ENCODE data around the gene SLC25A45. TPM values are rescaled to one million over a fixed set of nuclear protein-coding genes. Genes with fewer than 3 reads are reported as not detected.

SLC25A45 gene
- total and polyA plus RNA-seq, 8 donors = 16.2 to 58.2 (median 34.7) TPM

GRCh38 chr11:65392186-65392829, 9.9 kb upstream of the SLC25A45 start:
- no peak for TF ChIP-seq CTCF (IDR thresholded peaks at IDR 0.05)

GRCh38 chr11:65390996-65391395, 8.6 kb upstream of the SLC25A45 start:
- Histone ChIP-seq H3K27me3 (no peaks in the 10 kb centered on the region), H3K36me3 (peaks cover 0 to 18% (median 5%) of the 10 kb centered on the region in 3 donors), H3K27ac (peak overlapping the region; percentile 42 to 70 (median 60)), H3K9me3 (no peaks in the 10 kb centered on the region), H3K4me1 (peaks cover 3 to 23% (median 15%) of the 10 kb centered on the region in 3 donors), H3K4me3 (no peak overlapping the region)
- 41 to 59% methylated on average over 9 of the region's 9 CpGs for WGBS, 2 donors
- ATAC-seq = no peak
- no peak for FAIRE-seq
- peak in 1 of 6 donors; percentile 54 for DNase-seq
- TF ChIP-seq CTCF (IDR thresholded peaks at IDR 0.05) = no peak
- intact Hi-C loops (cut with DNase I) = no loop called here

More at GRCh38 chr11:65392186-65392829, 9.9 kb upstream of the SLC25A45 start:
- Histone ChIP-seq H3K27me3 (no peaks in the 10 kb centered on the region), H3K9me3 (no peaks in the 10 kb centered on the region), H3K36me3 (peaks cover 0 to 24% (median 5%) of the 10 kb centered on the region in 3 donors), H3K27ac (no peak overlapping the region), H3K4me1 (peaks cover 0 to 17% (median 11%) of the 10 kb centered on the region in 3 donors), H3K4me3 (no peak overlapping the region)
- 79 to 85% methylated on average over 12 to 13 of the region's 13 CpGs for WGBS, 2 donors
- ATAC-seq (no peak), DNase-seq (peak in 2 of 6 donors; percentile 38 to 46), FAIRE-seq (no peak)
- intact Hi-C loops (cut with DNase I) = no loop called here

- ATAC-seq (no peak), DNase-seq (peak in 2 of 6 donors; percentile 47 to 77), FAIRE-seq (no peak)
- Histone ChIP-seq H3K36me3 (peaks cover 0 to 18% (median under 1%) of the 10 kb centered on the region in 3 donors), H3K27ac (peak overlapping the region; percentile 42 to 70 (median 60)), H3K4me1 (peaks cover 8 to 29% (median 22%) of the 10 kb centered on the region in 3 donors), H3K27me3 (no peaks in the 10 kb centered on the region), H3K4me3 (no peak overlapping the region), H3K9me3 (no peaks in the 10 kb centered on the region)
- 66 to 79% methylated on average over 21 of the region's 21 CpGs for WGBS, 2 donors
- TF ChIP-seq CTCF (IDR thresholded peaks at IDR 0.05) = no peak
- intact Hi-C loops (cut with DNase I) = no loop called here
These were observed 7.9 kb upstream of the SLC25A45 start for GRCh38 chr11:65390099-65390941.

GRCh38 chr11:65389294-65389980, 7.0 kb upstream of the SLC25A45 start:
- intact Hi-C loops (cut with DNase I) = no loop called here
- H3K4me1 ChIP-seq = peaks cover 11 to 33% (median 26%) of the 10 kb centered on the region in 3 donors
- no peak overlapping the region for H3K4me3 ChIP-seq
- H3K27me3 ChIP-seq = no peaks in the 10 kb centered on the region
- DNase-seq = peak in 2 of 6 donors; percentile 34 to 72
- peak overlapping the region in 1 of 4 donors; percentile 61 for H3K27ac ChIP-seq
- 86 to 88% methylated on average over 19 to 20 of the region's 20 CpGs for WGBS, 2 donors
- ATAC-seq = no peak
- no peak for TF ChIP-seq CTCF (IDR thresholded peaks at IDR 0.05)
- H3K9me3 ChIP-seq = no peaks in the 10 kb centered on the region
- H3K36me3 ChIP-seq = peaks cover 0 to 12% (median 0%) of the 10 kb centered on the region in 3 donors
- no peak for FAIRE-seq
